Measurements from ENCODE around the gene OXCT2.

GRCh38 chr1:39776400-39776713 is 5.2 kb upstream of the OXCT2 start:
- no peak for TF ChIP-seq POLR2A (IDR thresholded peaks at IDR 0.05)
- TF ChIP-seq CTCF (IDR thresholded peaks at IDR 0.05): no peak
- no peak for TF ChIP-seq EP300 (IDR thresholded peaks at IDR 0.05)
- TF ChIP-seq POLR2AphosphoS5 (IDR thresholded peaks at IDR 0.05): no peak

Data from suprapubic skin (tissue), 4 donors.